HS-27A (cell line): ENCODE measurements around the gene FRMD4A.

ENCODE experiments used
- DNase-seq: peaks from one replicate; pipeline ENCODE4 v3.0.0-alpha.2; 2012; ENCODE audit warnings: low read depth, missing footprints

The FRMD4A gene

DNA sequence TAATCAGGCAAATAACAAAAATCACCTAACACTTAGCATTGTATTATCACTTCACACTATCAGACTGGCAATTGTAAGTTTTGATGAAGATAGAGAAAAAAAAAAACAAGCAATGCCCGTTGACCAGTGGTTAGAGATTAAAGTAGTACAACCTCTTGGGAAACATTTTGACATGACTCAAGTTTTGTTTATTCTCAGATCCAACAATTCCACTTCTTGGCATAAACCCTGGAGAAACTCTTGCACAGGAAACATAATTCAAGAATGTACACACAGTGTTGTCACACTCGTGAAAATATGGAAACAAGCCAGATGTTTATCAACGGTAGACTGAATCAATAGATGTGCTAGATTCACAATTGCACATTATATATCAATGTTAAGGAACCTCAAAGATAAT is 37.2 kb downstream of the FRMD4A start:
- no peak for DNase-seq

DNA sequence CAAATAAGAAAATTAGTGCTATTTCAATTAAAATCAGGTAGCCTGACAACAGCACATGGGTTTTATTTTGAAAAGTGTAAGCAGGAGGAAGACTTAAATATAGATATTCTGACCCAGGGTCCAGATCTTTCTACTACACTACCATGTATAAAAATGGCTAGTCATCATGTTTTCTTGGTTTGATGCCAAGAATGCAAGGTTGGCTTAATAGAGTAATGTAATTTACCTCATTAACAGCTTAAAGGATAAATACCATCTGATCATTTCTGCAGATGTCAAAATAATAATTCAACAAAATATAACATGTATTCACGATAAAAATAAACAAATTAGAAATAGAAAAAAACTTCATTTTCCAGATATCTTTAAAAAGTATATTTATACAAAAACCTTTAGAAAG is 39.4 kb downstream of the FRMD4A start:
- DNase-seq: no peak

DNA sequence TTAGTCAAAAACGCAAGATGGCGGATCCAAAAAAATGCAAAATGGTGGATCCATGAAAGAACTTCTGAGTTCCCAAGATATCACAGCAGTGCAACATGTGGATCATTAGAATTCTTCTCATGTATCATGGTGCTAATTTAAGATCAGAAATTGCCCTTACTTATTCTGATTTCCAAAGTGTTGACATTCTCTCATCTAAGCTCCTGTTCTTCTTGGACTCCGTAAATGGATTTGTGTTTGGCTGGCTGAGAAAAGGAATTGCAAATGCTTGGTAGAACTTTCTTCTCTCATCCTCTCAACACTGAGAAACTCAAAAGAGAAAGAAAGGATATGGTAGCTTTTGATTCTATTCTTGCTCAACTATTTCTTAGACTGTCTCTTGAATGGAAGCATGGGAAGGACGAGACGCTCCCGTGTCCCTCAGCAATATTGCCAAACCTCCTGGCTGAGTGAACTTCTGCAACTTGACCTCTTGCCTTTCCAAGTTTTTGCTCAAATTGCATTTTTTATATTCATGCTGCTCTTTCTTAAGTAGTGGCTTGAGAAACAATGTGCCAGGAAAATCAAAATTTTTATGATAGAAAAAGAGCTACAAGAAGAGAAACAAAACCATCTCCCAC is 44.7 kb downstream of the FRMD4A start:
- no peak for DNase-seq

DNA sequence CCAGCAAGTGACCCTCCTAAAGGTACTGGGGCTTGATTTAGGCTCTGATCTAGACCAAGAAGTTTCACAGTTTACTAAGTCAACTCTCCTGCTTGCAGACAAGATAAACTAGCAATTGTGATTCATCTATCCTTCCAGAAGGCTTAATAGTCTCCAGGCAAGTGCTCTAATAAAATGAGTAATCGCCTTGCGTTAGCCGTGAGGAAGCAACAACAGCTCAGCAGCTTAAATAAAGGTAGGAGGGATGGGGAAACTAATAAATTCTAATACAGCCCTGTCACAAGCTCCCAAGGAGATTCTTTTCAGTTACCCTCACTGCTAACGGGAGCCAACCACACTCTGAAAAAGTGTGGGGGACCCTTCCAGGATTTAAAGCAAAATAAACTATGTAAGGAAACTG is 48.4 kb downstream of the FRMD4A start:
- no peak for DNase-seq

DNA sequence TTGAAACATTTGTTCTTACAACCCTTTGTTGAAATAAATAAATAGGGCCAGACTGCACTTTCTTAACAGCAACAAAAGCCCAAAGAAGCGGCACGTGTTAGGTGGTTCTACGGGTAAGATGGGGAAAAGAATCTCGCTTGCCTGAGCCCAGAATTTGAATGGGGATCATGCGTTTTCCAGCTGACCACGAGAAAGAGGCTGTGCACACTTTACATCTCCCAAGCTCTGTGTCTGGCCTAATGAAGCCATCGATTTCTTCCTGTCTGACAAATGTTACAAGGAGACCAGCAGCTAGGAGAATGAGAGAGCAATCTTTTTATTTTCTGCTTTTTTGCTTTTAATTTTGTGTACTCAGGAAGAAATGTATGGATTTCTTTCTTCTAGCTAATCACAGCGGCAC is 52.2 kb downstream of the FRMD4A start:
- DNase-seq: no peak

DNA sequence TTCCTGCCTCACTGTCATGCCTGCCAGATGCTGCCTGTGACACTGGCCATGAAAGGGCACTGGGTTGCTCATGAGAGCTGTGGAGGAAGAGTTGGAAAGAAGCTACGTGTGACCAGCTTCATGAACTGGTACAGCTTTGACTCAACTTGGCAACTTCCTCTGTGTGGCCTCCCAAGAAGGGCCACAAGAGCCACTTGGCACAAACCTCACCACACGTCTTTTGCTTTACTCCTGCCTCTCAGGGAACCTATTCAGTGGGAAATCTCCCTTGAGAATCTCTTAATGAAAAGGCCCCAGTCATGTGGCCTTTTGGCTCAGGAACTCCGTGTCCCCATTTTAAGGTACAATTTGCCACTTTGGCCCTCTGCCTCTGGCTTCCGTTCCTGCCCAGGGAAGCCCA is 54.5 kb downstream of the FRMD4A start:
- no peak for DNase-seq

DNA sequence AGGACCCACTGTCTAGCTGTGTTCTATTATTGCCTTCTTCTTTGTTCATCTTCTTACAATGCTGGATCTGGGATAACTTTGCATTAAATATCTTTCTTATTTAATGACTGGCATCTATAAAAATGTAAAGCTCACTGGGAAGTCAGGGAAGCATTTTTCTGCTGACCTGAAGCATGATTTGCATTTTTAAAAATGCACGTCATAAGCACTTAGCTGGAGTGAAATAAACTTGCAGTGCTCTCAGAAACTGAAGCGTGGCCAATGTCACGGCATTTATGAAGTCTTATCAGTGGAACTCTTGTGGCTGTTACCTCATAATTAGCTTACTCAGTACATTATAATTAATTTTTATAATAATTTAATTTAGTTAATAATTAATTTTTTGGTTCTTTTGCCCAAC is 59.1 kb downstream of the FRMD4A start:
- DNase-seq: no peak

DNA sequence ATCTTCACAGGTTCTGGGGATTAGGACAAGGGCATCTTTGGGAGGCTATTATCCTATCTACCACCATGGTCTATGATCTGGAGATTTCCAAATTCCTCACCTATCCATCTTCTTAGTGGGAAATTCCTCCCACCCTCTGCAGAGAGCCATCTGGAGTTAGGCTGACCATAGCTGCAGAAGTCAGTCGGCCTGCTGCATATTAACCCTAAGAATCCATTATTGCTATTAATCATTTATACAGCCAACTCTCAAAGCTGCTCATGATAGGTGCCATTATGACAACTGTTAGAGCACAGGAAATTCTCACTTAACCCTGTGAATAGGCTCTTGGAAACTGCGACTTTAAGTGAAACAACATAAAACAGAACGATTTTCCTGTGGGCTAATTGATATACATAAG is 60.4 kb downstream of the FRMD4A start:
- DNase-seq: no peak

DNA sequence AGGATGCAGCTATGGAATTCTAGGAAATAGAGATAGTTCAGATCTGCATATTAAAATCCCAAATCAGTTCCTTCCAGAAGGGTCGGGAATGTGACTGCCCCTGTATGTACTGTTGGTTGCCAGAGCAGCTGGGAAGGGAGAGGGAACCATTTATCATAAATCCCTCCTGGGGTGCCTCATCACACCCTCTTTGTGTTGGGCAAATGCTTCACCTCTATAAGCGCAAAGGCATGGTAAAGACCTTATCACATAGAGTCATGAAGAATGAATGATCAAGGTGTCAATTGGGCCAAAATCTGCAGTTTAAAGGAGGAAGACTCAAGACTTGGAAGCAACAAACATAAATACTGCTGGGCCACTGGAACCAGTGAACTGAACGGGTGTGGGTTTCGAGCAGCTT is 65.0 kb downstream of the FRMD4A start:
- DNase-seq: no peak

DNA sequence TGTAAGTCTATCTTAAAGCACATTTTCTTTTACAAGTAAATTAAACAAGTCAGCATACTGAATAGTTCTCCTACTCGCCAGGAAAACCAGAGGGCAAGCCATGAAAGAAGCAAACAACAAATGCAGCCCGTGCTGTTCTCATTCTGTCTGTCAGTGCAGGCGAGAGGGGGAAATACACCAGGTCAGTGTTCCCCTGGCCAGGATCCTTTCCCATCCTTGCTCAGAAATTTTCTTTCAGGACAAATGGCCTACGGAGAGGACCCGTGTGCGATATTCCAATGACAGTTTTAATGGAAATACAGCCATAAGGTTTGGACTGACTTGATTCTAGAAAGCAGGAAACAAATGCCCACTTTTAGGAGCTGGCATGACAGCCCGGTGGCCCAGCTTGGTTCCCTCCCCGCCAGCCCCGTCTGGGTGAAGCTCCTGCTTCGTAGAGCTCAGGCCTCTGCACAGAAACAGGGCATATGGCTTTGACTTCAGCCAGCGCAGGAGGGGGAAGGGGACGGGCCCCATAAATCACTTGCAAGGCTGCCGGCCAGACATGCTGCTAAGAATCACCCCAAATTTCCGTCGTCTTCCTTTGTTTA is 67.8 kb downstream of the FRMD4A start:
- no peak for DNase-seq

DNA sequence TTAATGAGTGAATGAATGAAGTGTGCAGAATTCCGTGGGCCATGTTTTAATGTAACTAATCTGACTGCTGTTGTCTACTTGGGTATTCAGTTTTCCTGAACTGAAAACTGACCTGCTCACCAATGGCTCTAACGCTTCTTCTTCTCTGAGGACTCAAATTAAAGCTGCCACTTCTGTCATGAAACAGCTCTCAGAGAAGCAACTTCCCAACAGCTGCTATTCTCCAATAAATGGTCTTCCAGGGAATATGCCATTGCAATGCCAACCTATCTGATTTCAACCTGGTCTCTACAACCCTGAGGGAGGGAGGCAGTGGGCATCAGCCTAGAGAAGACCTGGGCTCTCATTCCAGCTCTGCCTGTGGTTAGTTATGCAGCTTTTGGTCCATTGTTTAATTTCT is 69.4 kb downstream of the FRMD4A start:
- DNase-seq: no peak

DNA sequence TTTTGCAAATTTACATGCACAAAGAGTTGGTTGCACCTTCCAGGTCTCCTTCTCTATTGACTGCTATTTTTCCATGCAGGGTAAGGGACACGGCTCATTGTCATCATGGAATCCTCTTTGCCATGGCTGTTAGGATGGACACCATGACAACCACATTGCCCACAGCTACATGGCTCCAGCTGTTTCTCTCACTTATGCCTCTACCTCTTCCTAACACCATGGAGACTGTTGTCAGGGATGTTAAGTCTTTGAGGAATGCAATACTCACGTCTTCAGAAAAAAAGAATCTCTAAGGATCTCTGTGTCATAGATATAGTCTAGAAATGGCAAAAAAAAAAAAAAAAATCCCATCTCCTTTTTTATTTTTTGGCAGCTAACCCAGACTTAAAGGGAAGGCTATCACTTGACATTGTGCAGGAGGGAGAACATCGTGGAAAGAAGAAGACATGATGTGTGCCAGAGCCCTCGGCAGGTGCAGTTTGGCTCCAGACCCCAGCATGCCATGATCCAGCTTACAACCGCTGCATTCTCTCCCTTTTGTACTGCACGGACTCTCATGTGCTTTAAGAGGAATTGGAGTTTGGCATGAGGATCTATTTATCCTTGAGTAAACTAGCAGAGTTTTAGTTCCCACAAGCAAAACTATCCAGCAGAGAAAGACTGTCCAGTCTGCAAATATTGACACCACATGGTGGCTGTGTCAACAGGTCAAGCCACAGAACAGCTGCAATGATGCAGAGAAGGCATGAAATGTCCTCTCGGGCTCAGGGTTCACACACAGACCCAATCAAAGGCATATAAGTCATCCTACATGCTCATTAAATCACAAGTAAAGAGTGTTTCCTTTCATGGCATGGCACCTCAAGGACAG is 70.8 kb downstream of the FRMD4A start:
- DNase-seq: peak; percentile 33

DNA sequence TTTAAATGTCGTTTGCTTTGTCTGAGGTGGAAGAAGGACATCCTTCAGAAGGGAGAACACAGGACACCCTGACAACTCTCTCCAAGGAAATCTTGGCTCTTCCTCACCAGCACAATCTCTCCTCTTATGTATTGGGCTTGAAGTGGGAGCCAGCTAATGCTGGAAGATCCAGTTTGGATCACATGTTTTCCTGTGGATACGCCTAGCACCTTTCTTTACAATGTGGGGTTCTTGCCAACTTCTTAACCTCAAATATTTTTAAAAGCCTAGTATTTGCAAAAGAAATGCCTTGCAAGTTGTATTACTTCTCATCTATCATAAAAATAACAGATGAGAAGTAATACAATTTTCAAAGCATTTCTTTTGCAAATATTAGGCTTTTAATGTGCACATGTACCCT is 76.4 kb downstream of the FRMD4A start:
- DNase-seq: peak; percentile 54

DNA sequence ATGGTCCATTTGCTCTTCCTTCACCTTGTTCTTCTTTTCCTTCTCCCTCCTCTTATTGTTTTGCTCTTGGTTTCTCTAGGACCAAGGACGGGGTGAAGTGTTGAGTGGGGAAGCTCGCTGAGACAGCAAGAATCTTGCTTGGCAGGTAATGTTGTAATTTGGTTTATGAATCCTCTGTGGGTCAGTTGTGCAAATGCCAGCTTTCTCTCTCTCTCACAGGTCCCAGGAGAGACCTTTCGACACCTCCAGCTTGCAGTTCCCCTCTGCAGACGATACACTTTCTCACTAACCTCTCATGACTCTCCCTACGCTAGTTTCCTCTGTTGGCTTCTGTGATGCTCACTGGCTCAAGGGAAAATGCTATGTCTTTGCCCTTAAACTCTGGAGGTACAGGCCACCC is 77.0 kb downstream of the FRMD4A start:
- DNase-seq: no peak

DNA sequence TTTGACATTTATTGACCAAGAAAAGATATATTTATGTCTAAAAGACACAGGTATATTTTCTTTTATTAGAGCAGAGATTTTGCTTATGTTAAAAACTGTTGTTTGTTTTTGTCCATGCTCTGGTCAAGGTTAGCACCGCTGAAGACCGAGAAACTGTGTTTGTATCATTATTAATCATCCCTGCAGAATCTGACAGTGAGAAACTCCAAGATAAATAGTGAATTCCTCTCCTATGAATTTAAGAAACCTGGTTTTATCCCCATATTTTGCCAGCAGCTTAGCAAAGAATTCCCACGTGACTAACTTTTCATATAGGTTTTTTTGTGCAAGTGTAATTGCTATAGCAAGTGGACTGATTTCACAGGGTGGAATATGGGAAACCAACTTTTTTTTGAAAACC is 77.6 kb downstream of the FRMD4A start:
- DNase-seq: peak; percentile 27

DNA sequence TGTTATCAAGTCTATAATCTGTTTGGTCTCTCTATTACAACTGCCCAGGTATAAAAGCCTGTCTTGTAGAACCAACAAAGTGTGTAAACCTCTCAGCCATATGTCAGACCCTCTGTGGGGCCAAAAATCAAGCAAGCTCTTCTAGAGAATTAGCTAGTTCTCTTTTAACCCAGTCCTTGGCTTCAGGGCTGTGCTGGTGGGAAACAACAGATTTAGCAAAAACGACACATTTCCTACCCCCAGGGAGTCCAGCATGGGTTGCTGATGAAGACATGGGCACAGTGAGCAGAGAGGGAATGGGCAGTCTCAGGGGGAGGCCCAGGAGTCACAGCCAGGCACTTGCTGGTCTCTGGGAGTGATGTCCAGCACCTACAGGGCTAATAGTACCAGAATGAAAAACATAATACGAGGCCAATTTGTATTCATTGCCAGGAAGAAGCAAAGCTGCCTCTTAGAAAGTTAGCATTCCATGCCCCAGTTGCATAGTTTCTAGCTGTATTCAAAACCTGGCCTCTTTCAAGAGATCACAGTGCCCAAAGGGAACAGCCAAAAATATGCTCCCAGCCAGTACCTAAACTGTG is 80.1 kb downstream of the FRMD4A start:
- no peak for DNase-seq

DNA sequence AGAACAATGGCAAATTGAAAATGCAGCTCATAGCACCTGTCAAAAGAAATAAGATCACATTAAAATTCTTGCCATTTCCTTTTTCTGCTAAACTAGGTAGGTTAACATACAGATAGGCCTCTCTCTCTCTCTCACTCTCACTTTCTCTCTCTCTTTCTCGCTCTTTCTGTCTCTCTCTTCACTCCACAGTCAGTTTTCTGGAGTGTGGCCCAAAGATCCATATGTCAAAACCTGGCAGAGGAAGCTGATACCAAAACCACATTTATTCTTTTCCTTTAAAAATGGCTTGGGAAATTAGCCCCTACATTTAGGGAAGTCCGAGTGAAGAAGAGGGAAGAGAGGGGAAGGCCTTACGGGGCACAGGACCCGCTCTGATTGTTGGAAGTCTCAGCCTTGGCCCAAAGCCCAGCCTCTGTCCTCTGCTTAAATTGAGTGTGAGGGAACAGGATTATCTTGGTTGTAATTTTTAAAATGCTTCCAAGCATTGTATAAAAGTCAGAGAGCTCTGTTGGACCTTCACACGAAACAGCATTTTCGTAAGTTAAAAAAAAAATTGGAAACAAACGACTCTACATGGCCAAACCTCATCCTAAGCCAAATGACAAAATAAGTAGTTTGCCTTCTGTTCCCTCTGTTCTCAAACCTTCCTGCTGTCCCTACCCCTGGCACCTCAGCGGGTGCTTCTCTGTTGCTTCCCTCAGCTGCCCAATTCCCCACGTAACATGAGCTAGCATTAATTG is 83.2 kb downstream of the FRMD4A start:
- DNase-seq: no peak

DNA sequence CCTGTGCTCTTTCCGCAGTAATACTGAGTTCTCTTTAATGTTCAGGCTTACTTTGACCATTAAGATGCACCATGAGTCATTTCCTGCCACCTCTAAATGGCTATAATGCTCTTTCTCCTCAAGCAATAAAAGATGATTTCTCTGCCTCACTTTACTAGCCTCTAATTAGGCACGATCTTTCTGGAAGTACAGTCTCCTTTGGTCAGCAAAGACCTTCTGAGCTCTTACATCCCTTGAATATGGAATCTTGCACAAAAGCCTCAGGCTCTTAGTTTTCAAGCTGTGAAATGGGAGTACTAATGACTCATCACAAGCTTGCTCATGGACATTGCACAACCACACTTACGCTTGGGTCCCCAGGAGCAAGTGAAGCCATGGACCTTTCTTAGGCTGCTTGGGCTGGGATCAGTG is 85.9 kb downstream of the FRMD4A start:
- DNase-seq: peak; percentile 34

DNA sequence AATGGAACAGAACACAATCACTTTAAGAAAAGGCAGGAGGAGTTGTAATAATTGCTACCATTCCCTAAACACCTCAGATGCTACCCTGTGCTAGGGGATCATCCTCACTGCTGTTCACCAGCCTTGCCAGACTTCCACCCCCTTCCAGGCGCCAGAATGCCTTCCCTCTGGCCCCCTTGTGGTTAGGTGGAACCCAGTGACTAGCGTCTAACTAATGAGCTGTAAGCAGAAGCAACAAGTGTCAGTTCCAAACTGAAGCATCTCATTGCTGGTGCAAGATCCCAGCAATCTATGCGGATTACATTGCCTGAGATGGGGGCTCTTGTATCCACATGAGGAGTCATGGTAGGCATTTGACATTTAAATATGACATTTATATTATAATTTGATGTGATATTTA is 86.6 kb downstream of the FRMD4A start:
- DNase-seq: no peak

DNA sequence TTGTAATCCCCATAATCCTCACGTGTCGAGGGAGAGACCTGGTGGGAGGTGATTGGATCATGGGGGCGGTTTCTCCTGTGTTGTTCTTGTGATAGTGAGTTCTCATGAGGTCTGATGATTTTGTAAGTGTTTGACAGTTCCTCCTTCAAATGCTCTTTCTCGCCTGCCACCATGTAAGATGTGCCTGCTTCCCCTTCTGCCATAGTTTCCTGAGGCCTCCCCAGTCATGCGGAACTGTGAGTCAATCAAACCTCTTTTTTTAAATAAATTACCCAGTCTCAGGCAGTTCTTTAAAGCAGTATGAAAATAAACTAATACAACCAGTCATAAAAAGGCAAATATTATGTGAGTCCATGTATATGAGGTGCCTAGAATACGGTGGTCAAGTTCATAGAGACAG is 87.5 kb downstream of the FRMD4A start:
- DNase-seq: no peak

DNA sequence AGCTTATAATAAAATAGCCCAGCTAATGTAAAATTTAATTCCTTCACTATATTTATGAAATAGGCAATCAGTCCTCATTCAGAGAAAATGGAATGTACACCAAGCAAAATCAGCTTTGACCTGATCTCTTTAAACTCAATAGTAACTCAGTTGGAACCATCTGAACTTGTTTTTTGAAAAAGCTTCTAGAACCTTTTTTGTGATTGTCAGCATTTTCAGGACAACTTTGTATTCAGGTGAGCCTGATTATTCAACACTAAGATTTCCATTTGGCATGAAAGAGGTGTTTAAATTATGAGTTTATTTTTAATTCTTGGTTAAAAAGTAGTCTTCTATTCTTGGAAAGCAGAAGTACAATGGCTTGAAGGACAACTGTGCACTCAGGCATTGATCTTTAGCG is 89.5 kb downstream of the FRMD4A start:
- DNase-seq: no peak
